GM21737 (cell line): Measurements from ENCODE around the gene SYNJ1.
"Not testable (repeated sequence)": the region's sequence is repeated elsewhere in the genome, so short reads cannot be mapped to it uniquely, and the experiment has no call there.

Experiments
- ATAC-seq: cut with Tn5 transposase; IDR thresholded peaks from one replicate; pipeline ENCODE4 v1.9.1; 2021; ENCODE audit warnings: mild to moderate bottlenecking, moderate library complexity; ENCODE audit not compliant: unreplicated experiment

Gene SYNJ1

DNA sequence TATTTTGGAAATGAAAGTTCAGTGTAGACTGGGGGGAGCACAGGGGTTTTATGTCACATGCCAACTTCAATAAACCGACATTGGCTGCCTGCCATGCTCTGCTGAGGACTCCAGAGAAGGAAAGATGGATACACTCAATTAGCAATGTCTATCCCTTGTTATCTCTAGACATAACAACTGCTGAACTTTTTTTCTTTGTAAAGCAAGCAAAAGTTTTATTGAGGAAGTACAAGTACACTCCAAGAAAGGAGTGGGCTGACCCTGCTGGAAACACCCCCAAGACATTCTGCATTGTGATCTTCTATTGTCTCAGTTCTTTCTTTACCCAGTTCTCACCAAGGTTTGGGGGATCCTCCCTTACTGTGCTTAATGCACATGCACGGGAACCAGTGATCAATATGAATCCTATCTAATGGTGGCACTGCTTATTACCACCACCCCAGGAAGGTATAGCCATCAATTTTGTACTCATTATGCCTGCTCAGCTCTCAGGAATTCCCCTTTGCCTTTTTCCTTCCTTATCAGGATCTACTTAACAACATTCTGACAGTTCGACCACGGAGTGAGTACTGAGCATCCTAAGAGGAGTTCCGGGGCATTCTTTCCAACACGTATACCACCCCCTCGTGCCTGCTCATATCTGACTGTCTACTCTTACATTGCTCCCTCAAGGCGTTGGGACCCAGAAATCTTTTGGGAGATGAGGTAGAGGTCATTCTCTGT is 28.7 kb downstream of the SYNJ1 start:
- ATAC-seq, result no peak

DNA sequence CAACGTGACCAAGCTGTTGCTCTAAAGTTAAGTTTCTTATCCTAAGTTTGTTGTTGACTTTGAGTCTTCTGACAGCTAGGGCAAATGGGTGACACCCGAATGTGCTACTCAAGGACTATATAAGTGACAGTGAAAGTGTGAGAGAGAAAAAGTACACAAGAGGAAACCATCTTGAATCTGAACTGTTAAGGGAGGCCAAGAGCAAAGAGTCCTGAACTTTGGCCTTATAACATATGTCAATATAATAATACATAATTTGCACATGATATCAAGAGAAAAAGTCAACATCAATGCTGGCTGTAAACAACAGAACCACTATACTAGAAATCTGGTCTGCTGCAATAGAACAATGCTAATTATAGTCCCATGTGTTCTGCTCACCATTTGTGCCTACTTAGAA is 29.5 kb downstream of the SYNJ1 start:
- ATAC-seq, result no peak

DNA sequence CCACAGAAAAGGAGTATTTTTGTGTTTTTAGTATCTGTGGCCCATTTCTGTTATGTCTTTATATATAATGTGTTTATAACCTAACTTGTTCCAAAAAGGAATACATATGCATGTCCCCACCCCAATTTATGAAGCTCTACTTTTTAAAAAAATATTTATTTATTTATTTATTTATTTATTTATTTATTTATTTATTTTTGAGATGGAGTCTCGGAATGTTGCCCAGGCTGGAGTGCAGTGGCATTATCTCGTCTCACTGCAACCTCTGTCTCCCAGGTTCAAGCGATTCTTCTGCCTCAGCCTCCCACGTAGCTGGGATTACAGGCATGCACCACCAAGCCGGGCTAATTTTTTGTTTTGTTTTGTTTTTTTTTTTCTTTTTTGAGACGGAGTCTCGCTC is 32.3 kb downstream of the SYNJ1 start:
- ATAC-seq, result not testable (repeated sequence)

DNA sequence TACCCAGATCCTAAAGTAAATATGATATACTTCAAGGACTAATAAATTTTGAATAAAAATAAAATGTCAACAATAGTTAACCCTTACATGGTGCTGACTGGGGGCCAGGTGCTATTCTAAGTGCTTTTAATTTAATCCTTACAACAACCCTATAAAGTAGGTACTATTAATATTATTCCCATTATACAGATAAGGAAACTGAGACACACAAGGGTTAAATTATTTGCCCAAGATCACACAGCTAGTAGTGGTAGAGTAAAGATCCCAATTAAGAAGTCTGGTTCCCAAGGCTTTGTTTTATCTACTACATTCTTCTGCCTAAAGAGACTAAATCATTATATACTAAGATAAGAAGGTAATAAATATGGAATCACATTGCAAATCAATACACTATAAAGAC is 34.2 kb downstream of the SYNJ1 start:
- ATAC-seq, result no peak

DNA sequence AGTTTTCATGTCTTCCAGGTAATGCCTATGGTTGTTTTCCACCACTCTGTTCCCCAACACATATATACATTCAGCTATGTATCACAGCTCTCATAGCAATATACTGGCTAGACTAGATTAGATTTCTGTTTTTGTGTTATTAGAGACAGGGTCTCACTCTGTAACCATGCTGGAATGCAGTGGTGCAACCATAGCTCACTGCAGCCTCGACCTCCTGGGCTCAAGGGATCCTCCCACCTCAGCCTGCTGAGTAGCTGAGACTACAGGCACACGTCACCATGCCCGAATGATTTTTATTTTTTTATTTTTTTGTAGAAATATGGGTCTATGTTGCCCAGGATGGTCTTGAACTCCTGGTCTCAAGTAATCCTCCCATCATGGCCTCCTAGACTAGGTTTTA is 37.7 kb downstream of the SYNJ1 start:
- no peak for ATAC-seq

DNA sequence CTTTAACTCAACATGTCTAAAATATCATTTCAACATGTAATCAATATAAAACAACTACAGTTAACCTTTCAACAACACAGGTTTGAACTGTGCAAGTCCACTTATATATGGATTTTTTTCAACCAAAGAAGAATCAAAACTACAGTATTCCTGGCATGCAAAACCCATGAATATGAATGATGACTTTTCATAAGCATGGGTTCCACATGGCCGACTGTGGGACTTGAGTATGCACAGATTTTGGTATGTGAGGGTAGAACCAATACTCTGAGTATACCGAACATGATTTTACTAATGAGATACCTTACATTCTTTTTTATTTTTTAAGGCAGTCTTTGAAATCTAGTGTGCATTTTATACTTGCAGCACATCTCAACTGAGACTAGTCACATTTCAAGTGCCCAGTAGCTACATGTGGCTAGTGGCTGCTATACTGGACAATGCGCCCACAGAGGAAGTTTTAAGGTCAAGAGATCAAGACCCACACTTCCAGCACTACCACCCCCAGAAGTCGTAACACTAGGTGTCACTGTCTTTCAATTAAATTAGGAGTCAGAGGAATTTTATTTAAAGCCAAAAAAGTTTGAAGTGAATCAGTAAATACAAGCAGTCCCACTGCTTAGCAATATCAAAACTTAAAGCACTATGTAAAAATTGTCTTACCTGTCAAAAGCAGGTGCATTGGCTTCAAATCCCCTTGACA is 40.0 kb downstream of the SYNJ1 start:
- no peak for ATAC-seq

DNA sequence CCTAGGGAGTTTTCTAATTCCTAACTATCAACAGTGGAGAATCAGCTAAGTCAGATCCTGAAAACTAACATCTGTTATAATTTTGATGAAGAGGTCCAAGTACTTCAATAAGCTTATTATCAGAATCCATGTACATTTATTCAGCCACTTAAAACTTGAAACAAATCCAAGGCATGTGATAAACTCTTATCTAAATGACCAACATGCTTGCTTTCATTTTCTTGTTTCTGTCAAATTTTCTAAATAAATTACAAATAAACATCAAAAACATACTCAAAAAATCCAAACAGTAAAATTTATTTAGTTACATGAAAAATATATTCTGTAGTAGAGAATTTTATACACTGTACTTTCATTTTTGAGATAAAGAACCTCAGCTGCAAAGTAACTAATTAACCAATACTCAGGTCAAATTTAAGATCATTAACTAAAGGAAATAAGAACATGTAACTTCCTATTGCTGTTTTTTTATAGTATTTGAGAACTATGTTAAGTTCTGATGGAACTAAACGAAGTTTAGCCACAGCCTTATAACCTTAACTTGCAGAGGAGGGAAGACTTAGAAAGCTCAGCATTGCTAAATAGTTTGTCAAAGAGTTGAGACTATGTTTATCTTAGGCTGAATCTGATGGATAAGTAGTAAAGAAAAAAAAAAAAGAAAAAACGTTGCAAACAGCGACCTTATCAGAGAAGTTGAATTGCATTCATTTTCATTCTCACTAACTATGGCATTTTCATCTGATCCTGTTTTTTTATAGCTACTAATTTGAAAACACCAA is 44.9 kb downstream of the SYNJ1 start:
- ATAC-seq, result no peak

DNA sequence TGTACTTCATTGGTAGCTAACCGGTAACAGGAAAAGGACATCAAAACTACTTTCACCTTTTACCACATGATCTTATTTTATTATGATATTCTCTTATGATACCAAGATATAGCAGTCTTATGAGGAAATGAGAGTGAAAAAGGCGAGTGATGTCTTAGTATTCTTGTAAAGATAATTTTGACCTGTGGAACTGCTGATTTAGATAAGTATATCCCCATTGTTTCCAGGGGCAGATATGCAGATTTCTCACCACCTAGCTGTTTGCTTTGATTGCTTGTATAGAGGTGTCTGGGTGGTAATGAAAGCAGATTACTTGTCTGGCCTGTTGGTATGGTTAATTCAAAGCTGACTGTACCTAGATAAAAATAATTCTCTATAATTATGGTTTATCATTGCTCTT is 53.1 kb downstream of the SYNJ1 start:
- ATAC-seq, result no peak

DNA sequence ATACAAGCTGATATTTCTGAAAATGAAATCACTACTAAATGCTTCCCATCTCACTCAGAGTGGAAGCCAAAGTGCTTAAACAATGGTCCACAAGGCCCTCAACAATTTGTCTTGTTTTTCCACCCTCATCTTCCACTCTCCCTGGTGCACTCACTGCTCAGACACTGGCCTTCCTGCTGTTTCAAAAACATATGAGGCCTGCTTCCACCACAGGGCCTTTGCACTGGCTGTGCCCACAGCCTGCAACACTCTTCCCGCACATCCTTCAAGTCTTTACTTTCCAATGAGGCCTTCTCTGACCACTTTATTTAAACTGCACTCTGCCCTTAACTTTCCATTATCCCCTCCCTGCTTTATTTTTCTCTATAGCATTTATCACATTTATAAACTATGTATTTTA is 53.8 kb downstream of the SYNJ1 start:
- no peak for ATAC-seq

DNA sequence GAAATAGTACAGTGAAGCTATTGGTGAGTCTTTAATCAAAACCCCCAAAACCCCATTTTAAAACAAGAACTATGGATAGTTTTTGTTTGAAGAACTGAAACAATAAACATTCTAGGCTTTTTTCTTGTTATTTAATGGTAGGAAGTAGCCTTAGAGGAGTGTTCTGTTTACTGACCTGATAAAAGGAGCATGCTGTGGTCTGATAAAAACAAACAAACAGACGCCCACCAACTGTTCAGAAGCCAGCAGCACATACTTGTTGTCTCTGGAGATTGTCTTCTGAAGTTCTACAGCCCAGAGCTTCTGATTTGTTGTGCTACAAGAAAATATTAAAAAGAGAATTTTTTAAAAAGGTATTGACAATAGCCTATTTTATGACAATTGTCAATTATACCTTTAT is 61.6 kb downstream of the SYNJ1 start:
- ATAC-seq, result no peak

DNA sequence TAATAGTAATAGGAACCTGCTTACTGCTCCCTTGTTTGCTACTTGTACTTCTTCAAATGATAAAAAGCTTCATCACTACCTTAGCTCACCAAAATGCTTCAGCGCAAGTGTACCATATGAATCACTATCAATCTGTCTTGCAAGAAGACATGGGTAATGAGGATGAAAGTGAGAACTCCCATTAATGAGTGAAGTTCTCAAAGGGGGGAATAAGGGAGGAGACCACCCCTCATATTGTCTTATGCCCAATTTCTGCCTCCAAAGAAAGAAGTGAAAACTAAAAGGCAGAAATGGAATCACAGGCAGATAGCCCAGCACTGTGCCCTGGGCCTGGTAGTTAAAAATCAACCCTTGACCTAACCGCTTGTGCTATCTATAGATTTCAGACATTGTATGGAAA is 63.7 kb downstream of the SYNJ1 start:
- ATAC-seq, result not testable (repeated sequence)

DNA sequence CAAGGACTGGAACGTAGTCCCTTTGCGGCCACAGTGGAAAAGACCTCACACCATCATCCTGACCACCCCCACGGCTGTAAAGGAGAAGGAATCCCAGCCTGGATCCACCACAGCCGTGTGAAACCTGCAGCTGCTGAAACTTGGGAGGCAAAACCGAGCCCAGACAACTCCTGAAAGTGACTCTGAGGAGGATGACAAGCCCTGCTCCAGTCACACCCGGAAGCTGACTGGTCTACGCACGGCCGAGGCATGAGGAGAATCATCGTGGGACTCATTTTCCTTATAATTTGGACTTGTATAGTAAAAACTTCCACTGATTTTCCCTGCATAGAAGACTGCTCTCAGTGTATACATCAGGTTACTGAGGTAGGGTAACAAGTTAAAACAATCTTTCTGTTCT is 65.8 kb downstream of the SYNJ1 start:
- not testable (repeated sequence) for ATAC-seq

DNA sequence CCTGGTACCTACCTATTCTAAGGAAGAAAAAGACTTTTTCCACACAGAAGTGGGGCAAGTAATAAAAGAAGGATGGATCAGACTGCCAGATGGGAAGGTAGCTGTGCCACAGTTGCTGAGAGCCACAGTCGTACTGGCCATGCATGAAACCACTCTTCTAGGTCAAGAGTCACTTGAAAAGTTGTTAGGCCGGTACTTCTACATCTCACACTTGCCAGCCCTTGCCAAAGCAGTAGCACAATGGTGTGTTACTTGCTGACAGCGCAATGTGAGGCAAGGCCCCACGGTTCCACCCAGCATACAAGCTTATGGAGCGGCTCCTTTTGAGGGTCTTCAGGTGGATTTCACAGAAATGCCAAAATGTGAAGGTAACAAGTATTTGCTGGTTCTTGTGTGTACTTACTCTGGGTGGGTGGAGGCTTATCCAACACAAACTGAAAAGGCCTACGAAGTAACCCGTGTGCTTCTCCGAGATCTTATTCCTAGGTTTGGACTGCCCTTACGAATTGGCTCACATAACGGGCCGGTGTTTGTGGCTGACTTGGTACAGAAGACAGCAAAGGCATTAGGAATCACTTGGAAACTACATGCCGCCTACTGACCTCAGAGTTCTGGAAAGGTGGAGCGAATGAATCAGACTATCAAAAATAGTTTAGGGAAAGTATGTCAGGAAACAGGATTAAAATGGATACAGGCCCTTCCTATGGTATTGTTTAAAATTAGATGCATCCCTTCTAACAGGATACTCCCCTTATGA is 66.6 kb downstream of the SYNJ1 start:
- ATAC-seq, result not testable (repeated sequence)

DNA sequence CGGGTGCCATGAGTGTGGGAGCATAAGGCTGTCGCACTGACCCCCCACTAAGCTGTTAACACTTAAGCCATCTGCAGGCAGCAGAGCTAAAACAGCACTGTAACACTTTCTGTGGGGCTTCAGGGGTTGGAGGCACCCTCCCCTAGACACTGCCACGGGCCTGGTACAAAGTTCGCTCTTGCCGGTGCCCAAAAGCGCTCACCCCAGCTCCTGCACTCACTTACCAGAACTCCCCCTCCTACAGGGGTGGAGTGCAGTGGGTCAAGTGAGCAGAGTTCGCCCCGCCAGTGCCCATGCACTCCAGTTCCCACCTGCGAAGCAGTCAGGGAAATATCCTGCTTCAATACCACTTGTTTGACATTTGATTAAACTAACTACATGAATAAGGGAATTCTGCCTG is 69.3 kb downstream of the SYNJ1 start:
- no peak for ATAC-seq

DNA sequence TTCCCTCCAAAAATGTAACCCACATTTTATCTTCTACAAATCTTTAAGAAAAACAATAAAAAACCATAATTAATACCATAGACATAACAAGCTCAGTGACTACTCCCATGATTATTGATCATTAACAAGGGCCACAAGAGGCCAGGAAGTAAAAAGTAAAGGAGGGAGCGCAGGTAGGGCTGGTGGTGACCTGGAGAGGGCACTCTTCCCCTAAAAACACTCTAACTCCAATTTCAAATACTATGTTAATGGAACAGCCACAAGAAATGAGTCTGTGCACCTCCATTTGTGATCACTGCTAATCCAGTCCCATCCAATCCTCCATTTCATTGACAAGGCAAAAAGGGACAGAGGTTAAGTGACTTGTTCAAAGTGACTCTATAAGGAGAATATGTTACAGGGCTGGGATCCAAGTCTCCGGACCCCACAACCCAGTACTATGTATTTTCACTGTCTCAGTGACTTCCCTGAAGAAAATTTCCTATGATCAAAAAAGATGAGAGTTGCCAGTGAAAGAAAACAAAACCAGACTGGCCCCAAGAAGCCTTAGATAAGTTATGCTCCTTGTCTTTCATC is 74.4 kb downstream of the SYNJ1 start:
- ATAC-seq, result peak; percentile 69

DNA sequence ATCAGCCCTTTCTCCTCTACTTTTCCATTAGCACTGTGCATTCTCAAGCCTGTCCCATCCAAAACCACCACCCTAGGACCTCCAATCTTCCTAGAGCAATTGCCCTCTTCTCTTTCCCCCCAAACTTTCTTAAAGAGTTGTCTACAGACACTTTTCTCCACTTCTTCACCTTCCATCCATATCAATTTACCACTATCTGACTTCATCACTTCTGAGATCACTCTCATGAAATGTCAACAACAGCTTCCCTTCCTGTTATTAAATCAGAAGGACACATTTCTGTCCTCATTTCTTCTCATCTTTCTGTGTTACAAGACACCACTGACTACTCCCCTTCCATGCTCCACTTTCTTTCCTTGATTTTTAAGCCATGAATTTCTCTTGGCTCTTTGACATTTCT is 79.6 kb downstream of the SYNJ1 start:
- ATAC-seq, result no peak

DNA sequence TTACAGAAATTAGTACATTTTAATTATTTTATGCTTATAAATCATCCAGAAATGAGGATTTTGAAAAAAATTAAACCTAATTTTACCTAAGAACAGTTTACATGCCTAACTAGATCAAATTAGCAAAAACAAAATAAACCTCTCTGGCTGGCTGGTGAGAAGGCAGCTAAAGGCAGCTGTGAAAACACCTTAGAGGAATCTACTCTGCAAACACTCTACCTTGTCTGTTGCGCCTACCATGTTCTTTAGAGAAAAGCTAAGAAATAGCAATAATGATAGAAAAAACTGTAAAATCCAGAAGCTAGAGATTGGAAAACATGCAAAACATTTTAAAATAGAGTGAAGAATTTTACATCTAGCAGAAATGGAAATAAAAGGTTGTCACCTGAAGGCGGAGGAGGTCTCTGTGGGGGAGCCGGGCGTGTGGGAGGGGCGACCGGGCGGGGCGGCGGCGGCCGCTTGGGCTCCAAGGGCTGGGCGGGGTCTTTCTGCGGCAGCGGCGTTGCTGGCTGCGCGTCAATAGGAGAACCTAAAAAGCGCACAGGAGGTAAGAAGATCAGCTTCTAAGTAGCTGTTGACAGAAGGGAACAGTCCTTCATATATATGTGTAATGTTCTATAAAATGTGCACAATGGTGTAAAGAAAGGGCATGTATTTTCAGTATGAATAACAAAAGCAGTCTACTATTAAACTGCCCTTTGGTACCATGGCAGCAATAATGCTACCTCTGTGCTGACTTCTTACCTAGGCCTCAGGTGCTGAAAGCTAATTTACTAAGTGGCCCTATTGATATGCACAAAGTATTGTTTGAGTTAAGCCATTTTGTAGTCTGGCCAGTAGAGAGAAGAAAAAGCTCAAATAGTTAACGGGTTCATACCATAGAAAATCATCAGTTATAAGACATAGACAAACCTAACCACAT is 82.3 kb downstream of the SYNJ1 start:
- ATAC-seq, result no peak

DNA sequence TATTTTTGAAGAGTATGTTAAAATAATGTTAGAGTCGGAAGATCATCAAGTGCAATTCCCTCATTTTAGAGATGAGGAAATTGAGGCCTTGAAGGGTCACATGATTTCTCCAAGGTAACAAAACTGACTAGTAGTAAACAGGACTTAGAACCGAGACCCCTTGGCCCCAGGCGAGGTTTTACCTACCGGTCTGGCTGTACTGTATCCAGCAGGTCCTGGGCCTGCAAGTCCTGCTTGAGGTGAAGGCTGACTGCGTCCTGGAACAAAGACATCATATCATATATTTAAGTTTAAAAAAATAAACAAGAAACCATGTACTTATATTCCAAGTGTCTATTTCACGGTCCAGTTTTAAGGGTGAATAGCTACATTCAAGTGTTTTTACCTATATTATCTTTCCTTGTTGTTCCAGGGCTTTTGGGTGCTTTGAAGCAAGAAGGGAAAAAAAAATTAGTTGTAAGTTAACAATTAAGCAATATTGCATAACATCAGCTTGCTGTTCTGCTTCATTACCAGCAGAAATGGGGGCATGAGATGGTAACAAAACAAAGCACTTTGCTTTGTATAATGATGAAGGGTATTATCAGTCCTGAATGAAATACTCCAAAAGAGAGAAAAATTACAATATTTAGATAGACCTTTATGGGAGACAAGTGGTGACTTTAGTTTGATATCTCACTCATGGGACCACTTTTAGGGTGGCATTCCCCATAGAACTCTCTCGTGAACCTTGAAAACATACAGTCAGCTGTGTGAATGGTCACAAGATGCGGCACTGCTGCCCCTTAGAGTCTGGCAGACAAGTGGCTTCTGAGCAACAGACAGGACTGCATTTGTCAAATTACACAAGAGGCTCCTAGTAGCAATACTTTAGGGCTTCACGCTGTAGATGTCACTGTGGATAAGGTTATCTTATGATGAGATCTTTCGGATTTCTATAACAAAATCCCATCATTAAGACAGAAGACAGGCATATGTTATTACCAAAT is 85.8 kb downstream of the SYNJ1 start:
- ATAC-seq, result no peak
